Esophagus muscularis mucosa (tissue), 4 donors: Measurements from ENCODE around the gene TOR1B.

Experiments
- CTCF ChIP-seq, 3 experiments: fragments of 200-600 bp in 2 of 3; fragments of 450-650 bp in 1 of 3; sonication (generic) in 2 of 3; IDR thresholded peaks; one replicate each; pipeline ENCODE4 v1.5.1; 2017 to 2019; ENCODE audit warnings: antibody characterized with exemption in 3 of 3, mild to moderate bottlenecking in 2 of 3, moderate library complexity in 1 of 3
- EP300 ChIP-seq: sonication (generic); formaldehyde crosslinking; IDR thresholded peaks from one replicate; pipeline ENCODE4 v1.6.1; 2017; ENCODE audit warnings: antibody characterized with exemption
- POLR2A ChIP-seq: fragments of 450-650 bp; IDR thresholded peaks from one replicate; pipeline ENCODE4 v1.6.1; 2017; ENCODE audit warnings: antibody characterized with exemption, moderate library complexity, mild to moderate bottlenecking, low read depth
- POLR2AphosphoS5 ChIP-seq, 2 donors: sonication (generic); formaldehyde crosslinking; IDR thresholded peaks; one replicate each; pipeline ENCODE4 v1.6.1; 2017; ENCODE audit warnings: antibody characterized with exemption in 2 of 2

- TF ChIP-seq CTCF (IDR thresholded peaks at IDR 0.05) (no peak), POLR2A (no peak), POLR2AphosphoS5 (IDR thresholded peaks at IDR 0.05) (no peak), EP300 (no peak)
Observed at GRCh38 chr9:129834489-129835127, 31.6 kb downstream of the TOR1B start.
